GM21528 (cell line): ENCODE data around the gene SCRT2.
"Not testable (repeated sequence)": the region's sequence is repeated elsewhere in the genome, so short reads cannot be mapped to it uniquely, and the experiment has no call there.

Experiments used
- ATAC-seq: cut with Tn5 transposase; IDR thresholded peaks from one replicate; pipeline ENCODE4 v1.9.1; 2021; ENCODE audit warnings: mild to moderate bottlenecking, moderate library complexity; ENCODE audit not compliant: unreplicated experiment, low FRiP score

Gene SCRT2

GRCh38 chr20:653590-654416, 21.8 kb downstream of the SCRT2 start:
- no peak for ATAC-seq

GRCh38 chr20:653110-653589, 22.5 kb downstream of the SCRT2 start, which contains the start of gene SRXN1:
TSS of gene SRXN1 (minus strand) at chr20:653200. CDS start at chr20:653185, 15 bp downstream.
- peak; percentile 84 for ATAC-seq

- ATAC-seq = peak; percentile 14
These were observed 22.9 kb downstream of the SCRT2 start for GRCh38 chr20:652615-653109.

DNA sequence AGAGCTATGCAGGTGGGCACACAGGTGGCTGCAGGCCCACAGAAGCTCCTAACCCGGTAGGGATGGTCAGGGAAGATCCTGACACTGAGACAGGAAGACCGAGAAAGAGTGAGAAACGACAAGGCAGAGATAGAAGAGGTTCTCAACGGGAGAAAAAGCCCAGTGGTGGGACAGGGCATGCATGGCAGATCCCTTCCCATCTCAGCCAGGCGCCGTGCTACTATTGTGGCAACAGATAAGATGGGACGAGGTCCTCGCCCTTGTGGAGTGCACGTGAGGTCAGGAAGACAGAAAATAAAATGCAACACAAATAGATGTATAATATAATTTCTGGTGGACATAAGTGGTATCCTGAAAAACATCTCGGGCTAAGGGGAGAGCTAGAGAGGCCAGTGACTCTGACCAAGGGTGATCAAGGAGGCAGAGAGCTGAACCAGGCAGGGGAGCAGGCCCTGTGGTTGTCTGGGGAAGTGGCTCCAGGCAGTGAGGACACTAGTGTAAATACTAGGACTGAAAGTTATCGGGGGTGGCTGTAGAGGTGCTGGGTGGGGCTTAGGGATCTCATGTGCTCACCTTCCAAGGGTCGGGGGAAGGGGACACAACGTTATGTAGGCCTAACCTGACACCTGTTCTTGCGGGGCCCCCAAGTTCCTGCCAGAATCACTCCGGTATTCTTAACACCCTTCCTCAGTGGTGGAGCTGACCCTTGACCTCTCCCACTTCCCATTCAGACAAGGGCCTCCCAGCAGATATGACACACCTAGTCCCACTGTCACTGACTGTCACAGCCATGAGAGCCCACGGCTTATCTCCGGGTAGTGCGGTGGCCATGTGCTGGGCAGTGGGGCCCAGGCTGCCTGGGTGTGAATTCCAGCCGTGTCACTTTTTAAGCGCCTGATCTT, 23.6 kb downstream of the SCRT2 start:
- no peak for ATAC-seq

GRCh38 chr20:650954-651353, 24.6 kb downstream of the SCRT2 start:
- ATAC-seq = no peak

- ATAC-seq = no peak
These were observed 25.3 kb downstream of the SCRT2 start for GRCh38 chr20:650281-650680.

- no peak for ATAC-seq
These were observed 28.1 kb downstream of the SCRT2 start for GRCh38 chr20:647479-648019.

- no peak for ATAC-seq
These were observed 28.8 kb downstream of the SCRT2 start for GRCh38 chr20:646868-647233.

DNA sequence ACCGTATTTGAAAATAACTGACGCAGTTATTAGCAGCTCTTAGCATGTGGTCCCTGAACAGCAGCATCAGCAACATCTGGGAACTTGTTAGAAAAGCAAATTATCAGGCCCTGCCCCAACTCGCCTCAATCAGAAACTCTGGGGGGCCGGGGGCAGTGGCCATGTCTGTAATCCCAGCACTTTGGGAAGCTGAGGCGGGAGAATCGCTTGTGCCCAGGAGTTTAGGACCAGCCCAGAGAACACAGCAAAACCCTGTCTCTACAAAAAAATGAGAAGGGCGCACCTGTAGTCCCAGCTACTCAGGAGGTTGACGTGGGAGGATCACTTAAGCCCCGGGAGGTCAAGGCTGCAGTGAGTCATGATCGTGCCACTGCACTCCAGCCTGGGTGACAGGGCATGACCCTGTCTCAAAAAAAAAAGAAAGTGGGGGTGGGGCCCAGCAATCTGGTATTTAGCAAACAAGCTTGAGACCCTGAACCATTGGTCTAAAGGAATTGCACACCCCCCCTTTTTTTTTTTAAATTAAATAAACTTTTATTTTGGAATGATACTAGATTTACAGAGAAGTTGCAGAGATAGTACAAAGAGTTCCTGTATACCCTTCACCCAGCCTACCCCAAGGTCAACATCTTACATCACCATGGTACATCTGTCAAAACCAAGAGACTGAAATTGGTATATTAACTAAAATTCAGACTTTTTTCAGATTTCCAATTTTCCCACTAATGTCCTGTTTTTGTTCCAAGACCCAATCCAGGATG, 29.3 kb downstream of the SCRT2 start:
- no peak for ATAC-seq

- peak; percentile 71 for ATAC-seq
These were observed 30.1 kb downstream of the SCRT2 start for GRCh38 chr20:645318-646106.

GRCh38 chr20:644692-645317, 30.8 kb downstream of the SCRT2 start:
- no peak for ATAC-seq

DNA sequence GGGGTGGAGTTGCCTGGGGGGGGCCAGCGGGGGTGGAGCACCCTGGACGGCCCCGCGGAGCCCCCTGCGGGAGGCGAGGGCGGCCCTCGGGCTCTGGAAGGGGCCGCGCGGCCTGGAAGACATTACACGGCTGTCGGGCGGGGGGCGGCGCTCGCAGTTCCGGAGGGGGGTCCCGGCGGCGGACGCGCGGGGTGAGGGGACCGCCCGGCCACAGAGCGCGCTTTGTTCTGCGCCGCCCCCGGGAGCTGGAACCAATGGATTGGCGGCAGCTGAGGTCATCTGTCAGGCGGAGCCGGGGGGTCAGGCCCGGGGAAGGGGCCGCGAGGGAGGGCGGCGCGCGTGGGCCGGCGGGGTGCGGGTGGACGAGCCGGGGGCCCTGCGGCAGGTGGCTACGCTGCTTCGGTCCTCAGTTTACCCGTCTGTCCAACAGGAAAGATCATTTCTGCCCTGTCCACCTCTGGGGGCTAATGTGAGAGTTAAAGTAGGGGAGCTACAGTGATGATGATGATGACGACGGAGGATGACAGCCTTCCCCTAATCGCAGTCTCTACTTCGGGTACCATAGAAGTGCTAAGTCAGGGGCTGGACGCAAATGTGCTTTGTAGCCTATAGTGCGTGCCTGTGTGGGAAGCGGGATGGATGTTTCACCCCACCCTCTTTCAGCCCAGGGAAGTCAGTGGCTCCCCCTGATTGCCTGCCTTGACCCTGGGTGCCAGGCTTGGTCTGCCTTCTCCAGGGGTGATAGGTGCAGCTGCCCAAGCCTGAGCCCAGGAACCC, 33.0 kb downstream of the SCRT2 start:
- ATAC-seq = no peak

DNA sequence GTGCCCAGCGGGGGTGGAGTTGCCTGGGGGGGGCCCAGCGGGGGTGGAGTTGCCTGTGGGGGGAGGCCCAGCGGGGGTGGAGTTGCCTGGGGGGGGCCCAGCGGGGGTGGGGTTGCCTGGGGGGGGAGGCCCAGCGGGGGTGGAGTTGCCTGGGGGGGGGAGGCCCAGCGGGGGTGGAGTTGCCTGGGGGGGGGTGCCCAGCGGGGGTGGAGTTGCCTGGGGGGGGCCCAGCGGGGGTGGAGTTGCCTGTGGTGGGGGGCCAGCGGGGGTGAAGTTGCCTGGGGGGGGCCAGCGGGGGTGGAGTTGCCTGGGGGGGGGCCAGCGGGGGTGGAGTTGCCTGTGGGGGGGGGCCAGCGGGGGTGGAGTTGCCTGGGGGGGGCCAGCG, 33.6 kb downstream of the SCRT2 start:
- ATAC-seq = not testable (repeated sequence)

GRCh38 chr20:641516-641875, 34.1 kb downstream of the SCRT2 start:
- ATAC-seq = no peak

DNA sequence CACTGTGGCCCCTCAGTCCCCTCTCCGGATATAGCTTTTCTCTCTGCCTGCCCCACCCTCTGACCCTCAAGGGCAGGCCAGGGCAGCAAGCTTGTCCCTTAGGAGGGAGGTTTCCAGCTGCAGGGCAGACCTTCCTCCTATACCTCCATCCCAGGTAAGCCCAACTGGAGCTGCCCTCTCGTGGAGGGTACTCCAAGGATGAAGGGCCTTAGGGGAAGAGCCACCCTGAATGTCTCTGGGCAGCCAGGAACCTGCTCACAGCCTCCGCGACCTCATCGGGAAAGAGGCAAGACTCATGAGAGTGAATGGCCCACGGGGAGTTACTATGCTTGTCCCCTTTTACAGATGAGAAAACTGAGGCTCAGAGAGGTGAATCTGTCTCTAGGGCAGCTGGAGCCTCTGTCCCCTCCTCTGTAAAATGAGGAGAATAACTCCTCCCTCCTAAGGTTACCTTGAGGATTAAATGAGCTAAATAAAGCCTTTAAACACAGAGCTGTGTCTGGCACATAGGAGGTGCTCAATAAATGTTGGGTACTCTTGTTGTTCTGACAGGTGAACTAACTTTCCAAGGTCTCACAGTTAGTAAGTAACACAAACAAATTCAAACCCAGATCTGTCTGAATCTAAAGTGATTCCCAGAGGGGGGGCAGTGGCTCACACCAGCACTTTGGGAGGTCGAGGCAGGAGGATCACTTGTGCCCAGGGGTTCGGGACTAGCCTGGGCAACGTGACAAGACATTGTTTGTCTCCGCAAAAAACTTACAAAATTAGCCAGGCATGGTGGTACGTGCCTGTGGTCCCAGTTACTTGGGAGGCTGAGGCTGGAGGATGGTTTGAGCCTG, 34.7 kb downstream of the SCRT2 start:
- no peak for ATAC-seq

- ATAC-seq = no peak
These were observed 37.0 kb downstream of the SCRT2 start for GRCh38 chr20:638579-638978.

DNA sequence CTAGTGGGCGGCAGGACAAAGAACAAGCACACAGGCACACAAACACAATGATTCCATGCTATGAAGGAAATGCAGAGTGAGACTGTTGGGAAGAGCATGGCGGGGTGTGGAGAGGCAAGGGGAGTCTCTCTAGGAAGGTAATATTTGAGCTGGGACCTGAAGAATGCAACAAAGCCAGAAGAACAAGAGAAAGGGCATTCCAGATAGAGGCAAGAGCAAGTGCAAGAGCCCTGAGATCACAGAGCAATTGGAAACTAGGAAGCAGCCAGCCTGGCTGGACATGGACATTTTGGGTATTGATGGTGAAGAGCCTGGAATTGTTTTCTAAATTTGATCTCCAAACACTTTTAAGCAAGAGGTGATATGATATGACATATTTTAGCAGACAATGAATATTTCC, 38.0 kb downstream of the SCRT2 start:
- ATAC-seq = no peak
